Skeletal muscle cell (primary cell): Measurements from ENCODE around the gene STRIP2.
A peak's percentile ranks its signal among the peaks of the same experiment; 100 is the strongest.
"Not testable (repeated sequence)": the region's sequence is repeated elsewhere in the genome, so short reads cannot be mapped to it uniquely, and the experiment has no call there.

ENCODE experiments used
- DNase-seq: peaks from one replicate; pipeline ENCODE4 v3.0.0-alpha.2; 2010; ENCODE audit warnings: low read depth
- H3K4me3 ChIP-seq: 2 replicates; pipeline ENCODE4 v1.5.1; 2011; ENCODE audit warnings: low read depth, mild to moderate bottlenecking, control low read depth, low read length, moderate library complexity

Gene STRIP2, protein sequence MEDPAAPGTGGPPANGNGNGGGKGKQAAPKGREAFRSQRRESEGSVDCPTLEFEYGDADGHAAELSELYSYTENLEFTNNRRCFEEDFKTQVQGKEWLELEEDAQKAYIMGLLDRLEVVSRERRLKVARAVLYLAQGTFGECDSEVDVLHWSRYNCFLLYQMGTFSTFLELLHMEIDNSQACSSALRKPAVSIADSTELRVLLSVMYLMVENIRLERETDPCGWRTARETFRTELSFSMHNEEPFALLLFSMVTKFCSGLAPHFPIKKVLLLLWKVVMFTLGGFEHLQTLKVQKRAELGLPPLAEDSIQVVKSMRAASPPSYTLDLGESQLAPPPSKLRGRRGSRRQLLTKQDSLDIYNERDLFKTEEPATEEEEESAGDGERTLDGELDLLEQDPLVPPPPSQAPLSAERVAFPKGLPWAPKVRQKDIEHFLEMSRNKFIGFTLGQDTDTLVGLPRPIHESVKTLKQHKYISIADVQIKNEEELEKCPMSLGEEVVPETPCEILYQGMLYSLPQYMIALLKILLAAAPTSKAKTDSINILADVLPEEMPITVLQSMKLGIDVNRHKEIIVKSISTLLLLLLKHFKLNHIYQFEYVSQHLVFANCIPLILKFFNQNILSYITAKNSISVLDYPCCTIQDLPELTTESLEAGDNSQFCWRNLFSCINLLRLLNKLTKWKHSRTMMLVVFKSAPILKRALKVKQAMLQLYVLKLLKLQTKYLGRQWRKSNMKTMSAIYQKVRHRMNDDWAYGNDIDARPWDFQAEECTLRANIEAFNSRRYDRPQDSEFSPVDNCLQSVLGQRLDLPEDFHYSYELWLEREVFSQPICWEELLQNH

GRCh38 chr7:129433847-129434674 lies at the start of gene STRIP2:
Gene STRIP2 (plus strand): TSS chr7:129434432. CDS start chr7:129434473, 41 bp downstream.
- peak within 1 kb of the TSS; percentile 74 for H3K4me3 ChIP-seq
- peak; percentile 42 for DNase-seq

- no peak for DNase-seq
Measured at GRCh38 chr7:129385116-129385515, 49.1 kb upstream of the STRIP2 start.

GRCh38 chr7:129385598-129385997 lies 48.6 kb upstream of the STRIP2 start:
- H3K4me3 ChIP-seq = no peak overlapping the region
- no peak for DNase-seq

More at GRCh38 chr7:129385116-129385515, 49.1 kb upstream of the STRIP2 start:
- no peak overlapping the region for H3K4me3 ChIP-seq

GRCh38 chr7:129386506-129386905 lies 47.7 kb upstream of the STRIP2 start:
- H3K4me3 ChIP-seq = no peak overlapping the region
- no peak for DNase-seq

GRCh38 chr7:129387537-129387936 lies 46.7 kb upstream of the STRIP2 start:
- no peak overlapping the region for H3K4me3 ChIP-seq

DNA sequence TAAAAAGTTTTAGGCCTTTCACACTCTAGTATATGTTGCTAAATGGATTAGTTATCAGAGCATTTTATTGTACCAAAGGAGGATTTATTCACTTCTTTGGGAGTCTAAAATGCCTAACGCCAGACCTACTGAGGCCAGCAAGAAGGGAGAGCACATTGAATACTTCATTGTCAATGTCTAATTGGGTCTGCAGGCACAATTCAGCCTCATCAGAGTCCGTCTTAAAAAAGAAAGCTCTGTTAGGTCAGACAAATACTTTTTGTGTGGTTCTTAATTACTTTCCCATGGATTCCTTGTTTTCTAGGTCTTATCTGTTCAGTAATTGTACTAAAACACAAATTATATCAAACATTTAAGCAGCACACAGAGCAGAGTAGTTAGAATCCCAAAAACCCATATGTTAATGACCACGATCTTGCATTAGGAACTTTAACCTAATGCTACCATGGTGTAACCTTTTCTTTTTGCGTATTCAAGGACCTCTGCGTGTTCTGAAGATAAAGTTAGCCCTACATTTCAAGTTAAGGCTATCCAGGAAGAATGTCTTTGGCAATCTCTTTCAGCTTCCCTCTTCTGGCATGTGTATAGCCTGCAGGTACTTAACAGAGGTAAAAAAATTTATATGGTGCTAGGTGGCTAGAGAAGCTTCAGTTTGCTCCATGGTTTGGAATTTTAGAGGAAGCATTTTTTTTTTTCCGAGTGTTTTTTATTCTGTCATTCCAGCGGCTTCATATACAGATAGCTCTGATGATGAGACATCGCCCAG lies 45.7 kb upstream of the STRIP2 start:
- no peak overlapping the region for H3K4me3 ChIP-seq
- DNase-seq = no peak

More at GRCh38 chr7:129387537-129387936, 46.7 kb upstream of the STRIP2 start:
- DNase-seq = no peak

DNA sequence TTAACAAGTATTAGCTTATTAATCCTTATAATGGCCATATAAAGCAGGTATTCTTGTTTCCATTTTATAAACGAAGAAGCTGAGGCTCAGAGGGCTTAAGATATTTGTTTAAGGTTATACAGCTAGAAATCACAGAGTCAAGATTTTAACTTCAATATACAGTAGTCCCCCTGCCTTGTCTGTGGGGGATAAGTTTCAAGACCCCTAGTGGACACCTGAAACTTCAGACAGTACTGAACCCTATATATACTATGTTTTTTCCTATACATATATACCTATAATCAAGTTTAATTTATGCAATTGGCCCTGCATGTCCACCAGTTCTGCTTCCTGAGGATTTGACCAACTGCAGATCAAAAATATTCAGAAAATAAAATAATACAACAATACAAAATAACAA lies 44.4 kb upstream of the STRIP2 start:
- no peak overlapping the region for H3K4me3 ChIP-seq
- DNase-seq = no peak

DNA sequence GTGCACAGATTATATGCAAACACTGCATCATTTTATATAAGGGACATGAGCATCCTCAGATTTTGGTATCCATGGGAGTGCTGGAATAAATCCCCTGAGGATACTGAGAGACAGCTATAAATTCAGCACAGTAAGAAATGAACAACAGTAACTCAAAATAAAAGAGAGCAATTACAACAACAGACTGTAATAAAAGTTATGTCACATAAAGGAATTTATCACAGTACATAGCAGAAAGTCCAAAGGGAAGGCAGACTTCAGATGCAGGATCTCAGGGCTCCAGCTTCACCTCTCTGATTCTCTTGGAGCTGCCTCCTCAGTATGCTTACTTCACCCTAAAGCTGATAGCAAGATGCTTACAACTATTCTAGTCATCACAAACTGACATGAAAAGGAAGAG lies 43.9 kb upstream of the STRIP2 start:
- no peak for DNase-seq
- no peak overlapping the region for H3K4me3 ChIP-seq

DNA sequence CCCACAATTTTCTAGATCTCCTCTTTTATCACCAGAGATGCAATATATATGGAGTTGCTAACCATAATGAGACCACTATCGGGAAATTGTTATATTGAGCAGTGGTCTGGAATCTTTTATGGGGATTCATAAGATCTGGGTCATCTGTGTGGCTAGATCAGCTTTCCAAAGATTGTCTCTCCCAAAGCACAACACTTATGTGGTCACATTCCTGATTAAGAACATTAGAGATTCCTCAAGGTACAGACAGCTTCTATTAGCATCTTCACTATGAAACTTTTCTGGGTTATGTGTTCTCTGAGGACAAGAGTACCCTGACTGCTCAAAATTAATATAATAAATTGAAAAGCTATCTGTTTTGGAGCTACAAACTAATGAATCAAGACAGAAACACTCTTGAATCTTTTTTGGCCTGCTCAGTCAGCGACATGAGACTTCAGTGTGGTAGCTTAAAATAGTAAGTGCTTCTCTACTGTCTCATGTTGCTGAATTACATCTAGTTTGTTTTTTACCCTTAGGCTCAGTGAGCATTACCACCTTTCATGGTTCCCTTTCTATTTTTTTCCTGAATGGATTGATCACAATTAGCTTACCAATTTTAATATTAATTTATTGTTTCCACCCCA lies 42.6 kb upstream of the STRIP2 start:
- no peak overlapping the region for H3K4me3 ChIP-seq
- no peak for DNase-seq

- no peak overlapping the region for H3K4me3 ChIP-seq
- no peak for DNase-seq
Measured at GRCh38 chr7:129393255-129393654, 41.0 kb upstream of the STRIP2 start.

- no peak for DNase-seq
- H3K4me3 ChIP-seq = no peak overlapping the region
Measured at GRCh38 chr7:129394101-129394500, 40.1 kb upstream of the STRIP2 start.

- no peak for DNase-seq
Measured at GRCh38 chr7:129394982-129395914, 39.0 kb upstream of the STRIP2 start.

GRCh38 chr7:129401228-129401966 lies 32.8 kb upstream of the STRIP2 start:
- H3K4me3 ChIP-seq = no peak overlapping the region
- no peak for DNase-seq

More at GRCh38 chr7:129394982-129395914, 39.0 kb upstream of the STRIP2 start:
- H3K4me3 ChIP-seq = no peak overlapping the region

- no peak overlapping the region for H3K4me3 ChIP-seq
- DNase-seq = no peak
Measured at GRCh38 chr7:129401967-129402860, 32.0 kb upstream of the STRIP2 start.

DNA sequence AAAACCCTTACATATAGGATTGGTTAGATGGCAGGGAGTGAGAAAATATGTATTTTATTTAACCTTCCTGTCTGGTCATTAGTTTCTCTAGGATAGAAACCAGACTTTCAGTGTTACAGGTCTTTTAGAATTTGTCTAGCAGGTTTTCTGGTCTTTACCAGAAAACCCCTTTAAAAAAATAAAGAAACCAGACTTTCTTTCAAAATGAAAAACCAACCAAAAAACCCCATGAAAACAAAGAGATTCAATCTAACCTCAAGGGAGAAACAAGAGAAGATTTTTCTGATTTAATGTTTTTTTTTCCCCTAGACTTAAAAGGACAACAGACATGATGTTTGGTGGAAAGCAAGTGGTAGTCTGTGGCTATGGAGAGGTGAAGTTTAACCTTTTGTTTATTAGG lies 28.7 kb upstream of the STRIP2 start:
- H3K4me3 ChIP-seq = no peak overlapping the region
- no peak for DNase-seq

- not testable (repeated sequence) for H3K4me3 ChIP-seq, DNase-seq
Measured at GRCh38 chr7:129410238-129410637, 24.0 kb upstream of the STRIP2 start.
